Measurements from ENCODE around the gene FRK.

The FRK gene

DNA sequence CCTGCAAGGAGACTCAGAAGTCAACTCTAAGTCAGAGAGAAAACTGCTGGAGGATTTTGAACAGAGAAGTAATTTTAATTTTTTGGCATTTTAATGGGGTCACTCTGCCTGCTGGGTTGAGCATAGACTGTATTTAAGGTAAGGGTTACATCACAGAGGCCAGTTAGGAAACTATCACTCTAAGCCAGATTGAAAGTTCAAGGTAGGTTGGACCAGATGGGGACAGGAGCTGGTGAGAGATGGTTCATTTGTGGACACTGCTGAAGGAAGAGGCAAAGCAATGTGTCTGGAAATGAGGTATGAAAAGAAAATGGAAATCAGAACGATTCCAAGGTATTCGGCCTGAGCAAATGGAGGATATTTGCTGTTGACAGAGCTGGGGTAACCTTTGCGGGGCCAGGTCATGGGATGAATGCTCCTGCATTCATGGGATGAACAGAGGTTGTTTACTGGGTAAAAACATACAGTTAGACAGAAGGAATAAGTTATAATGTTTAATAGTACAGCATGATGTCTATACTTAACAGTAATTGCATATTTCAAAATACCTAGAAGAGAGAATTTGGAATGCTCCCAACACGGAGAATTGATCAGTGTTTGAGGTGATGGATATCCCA is 26.9 kb downstream of the FRK start:
- DNase-seq (ENCODE audit: low spot score): no peak

DNA sequence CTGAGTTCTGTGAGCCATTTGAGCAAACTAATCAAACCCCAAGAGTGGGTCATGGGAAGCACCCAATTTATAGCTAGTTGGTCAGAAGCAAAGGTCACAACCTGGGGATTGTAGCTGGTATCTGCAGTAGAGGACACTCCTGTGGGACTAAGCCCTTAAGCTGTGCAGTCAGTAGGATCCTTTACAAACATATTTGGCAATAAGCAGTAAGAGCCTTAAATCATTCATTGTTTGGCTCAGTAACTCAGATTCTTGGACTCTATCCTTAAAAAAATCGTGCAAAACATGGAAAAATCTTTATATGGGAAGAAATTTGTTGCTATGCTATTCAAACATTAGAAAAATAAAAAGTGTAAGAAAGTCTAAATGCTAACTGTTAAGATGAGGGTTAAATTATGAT is 29.9 kb downstream of the FRK start:
- DNase-seq (ENCODE audit: low spot score): no peak

DNA sequence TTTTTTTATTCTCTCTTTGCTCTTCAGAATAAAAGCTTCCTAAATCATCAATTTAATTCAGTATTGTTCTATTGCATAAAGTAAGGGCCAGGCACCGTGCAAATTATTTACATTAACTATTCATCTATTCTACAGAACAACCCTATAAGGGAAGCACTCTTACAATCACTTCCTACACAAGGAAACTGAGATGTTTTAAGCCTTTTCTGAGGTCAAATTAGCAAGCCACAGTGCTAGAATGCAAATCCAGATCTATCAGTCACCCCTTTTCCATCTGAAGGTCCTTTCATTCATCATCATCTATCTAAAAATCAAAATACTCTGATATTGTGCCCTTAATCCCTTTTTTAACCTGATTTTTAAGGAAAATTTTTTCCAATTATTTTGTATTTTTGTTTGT is 31.2 kb downstream of the FRK start:
- DNase-seq (ENCODE audit: low spot score): no peak

DNA sequence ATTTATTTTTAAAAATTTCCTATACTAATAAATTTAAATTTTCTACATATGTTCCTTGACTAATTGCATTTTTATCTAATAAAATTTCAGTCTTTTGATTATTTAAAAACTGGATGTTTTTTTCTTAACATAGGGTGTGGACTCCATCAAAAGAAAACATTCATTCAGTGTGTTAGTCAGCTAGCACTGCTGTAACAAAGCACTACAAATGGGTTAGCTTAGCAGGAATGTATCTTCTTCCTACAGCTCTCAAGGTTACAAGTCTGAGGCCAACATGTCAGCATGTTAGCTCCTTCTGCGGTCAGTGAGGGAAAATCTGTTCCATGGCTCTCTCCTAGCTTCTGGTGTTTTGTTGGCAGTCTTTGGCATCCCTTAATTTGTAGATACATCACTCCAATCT is 32.5 kb downstream of the FRK start:
- DNase-seq (ENCODE audit: low spot score): no peak

DNA sequence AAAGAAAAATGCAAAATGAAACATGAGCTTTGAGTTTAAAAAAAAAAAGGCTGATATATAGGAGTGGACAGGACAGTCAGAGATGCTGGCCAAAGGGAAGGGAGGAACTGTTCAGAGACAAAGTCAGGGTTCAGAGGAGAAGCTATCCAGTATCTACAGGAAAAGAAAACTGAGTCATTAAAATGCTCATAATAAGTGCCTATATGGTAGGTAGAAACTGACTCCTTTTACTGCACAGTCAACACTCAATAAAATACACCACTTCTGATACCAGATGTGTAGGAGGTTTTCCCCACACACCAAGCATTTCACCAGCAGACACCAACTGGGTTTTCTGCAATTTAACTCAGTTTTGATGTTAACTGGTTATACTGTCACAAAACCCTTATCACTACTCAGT is 32.9 kb downstream of the FRK start:
- no peak for DNase-seq (ENCODE audit: low spot score)

DNA sequence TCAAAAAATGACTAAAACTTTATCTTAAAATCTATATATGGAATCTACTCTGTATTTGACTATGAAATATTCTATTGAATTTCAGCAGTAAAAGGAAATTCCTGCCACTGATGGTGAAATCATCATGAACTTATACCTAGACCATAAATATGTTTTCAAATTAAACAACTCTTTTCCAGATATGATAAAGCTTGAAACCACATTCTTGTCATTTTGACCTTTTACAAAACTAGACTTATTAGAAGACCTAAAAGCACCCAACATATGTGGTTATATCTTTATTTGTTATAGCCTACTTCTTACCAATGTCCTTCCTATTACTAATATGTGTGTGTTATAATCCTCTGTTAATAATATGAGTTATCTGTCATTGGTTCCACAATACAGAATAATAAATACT is 35.3 kb downstream of the FRK start:
- DNase-seq (ENCODE audit: low spot score): no peak

DNA sequence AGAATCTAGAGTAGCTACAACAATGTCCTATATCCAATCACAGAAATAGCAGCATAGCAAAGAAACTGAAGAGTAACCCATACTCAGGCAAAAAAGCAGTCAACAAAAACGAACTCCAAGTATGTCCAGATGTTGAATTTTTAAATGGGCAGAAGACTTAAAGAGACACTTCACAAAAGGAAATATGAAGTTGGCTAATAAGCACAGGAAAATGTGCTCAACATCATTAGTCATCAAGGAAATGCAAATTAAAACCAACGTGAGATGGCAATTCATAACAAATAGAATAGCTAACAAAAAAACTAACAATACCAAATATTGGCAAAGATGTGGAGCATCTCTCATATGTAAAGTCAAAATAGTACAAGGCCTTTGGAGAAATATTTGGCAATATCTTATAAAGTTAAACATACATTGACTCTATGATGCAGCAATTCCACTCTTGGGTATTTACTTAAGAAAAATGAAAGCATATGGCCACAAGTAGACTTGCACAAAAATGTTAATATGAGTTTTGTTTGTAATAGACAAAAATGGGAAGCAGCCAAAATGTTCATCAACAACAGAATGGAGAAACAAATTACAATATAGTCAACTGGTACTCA is 37.7 kb downstream of the FRK start:
- DNase-seq (ENCODE audit: low spot score): no peak

DNA sequence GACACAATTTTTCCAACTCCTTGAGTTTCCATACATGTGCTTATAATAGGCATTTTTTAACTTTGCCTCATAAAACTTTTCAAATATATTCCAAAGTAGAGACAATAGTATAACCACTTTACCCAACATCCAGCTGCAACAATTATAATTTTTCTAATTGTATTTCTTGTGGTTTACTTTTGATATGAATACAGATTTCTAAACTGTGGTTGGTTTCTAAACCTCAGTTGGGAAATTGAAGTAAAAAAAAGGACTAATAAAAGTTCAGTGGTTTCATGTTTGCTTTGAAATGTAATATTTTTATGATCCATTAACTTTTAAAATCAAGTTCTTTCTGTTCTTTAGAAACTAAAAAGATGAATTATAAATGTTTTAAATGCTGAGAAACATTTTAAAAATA is 40.0 kb downstream of the FRK start:
- no peak for DNase-seq (ENCODE audit: low spot score)

DNA sequence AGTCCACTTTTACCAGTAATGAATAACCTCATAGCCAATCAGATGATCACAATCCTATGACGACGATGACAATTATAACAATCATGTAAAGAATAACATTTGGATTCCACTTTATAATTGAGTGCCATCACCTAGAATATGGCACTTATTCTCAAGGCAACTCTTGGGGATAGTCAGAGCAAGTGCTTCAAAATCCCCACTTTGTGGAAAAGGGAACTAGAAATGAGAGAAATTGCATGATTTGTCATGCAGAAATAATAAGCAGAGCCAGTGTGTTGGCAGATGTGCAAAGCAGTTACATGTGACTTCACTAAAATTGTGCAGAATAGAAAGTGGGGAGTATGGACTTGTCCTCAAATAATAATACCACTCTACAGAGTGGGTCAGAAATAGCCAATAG is 41.3 kb downstream of the FRK start:
- peak; percentile 73 for DNase-seq (ENCODE audit: low spot score)

DNA sequence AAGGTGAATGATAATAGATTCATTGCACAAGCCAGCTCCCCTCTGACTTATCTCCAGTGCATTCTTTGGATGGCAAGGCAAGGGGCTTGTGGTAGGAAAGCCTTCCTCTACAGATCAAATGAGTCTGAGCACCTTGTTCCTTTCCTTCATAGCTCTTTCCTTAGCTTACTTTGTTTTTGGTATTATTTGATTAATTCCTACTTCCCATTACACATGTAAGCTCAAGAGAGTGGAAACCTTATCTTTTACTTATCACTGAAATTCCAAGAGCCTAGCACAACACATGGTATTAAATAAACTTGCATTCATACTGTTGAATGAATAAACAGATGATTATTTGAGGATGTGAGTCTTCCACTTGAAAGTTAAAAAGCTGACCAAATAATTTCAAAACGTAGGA is 41.7 kb downstream of the FRK start:
- no peak for DNase-seq (ENCODE audit: low spot score)

DNA sequence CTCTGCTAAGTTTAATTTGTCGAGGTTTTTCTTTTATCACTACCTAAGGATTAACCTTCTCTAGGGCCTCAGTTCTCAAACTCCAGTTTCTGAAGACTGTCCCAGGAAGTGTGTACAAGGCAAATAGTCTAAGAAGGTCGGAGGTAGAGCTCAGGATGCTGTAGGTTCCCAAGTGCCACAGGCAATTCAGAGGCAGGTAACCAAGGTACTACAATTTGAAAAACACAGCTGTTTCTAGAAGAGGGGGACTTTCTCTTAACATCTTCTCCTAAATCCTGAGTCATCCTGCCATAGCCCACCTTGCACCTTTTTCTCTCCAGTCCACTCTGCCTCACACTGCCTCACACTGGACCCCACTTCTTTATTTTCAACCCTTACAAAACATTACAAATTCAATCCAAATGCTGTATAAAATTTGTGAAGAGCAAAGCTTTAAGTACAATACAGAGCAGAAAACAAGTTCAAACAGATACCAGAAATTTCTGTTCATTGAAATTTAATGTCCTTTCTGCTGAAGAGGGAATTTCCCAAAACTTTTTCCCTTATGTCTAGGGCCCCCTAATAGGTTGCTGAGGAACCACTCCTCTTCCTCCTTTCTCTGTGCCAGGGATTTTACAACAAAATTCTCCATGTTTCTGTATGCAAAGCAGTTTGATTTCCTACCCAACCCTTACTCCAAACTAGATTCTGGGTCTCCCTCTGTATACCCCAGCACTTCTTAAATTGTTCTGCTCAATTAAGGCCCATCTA is 43.0 kb downstream of the FRK start:
- DNase-seq (ENCODE audit: low spot score): no peak

DNA sequence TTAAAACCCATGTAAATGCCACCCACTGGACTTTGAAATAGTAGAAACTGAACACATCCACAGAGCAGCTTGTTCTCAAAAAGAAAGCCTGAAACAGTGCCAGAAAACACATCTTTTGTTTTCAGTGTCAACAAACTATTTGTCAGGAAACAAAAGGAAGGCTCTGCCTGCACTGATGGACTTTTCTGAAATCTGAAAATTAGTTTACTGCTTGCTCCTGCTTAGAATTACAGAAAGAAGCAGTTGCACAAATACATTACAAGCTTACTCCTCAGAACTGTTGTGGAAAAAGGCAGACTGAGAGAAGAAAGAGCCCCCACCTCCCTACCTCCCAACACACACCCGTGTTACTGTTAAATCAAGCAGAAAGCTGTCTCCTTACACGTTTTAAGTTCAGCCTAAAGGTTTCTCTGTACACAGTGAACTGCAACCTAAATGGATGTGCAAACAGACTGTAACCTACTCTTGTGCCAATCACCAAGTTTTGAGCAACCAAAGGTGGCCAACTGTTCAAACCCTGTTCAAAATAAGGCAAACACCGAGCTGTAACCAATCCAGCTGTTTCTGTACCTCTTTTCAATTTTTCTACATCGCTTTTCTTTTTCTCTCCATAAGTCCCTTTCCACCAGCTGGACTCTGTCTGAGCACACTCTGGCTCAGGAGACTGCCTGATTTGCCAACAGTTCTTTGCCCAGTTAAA is 43.7 kb downstream of the FRK start:
- DNase-seq (ENCODE audit: low spot score): no peak

DNA sequence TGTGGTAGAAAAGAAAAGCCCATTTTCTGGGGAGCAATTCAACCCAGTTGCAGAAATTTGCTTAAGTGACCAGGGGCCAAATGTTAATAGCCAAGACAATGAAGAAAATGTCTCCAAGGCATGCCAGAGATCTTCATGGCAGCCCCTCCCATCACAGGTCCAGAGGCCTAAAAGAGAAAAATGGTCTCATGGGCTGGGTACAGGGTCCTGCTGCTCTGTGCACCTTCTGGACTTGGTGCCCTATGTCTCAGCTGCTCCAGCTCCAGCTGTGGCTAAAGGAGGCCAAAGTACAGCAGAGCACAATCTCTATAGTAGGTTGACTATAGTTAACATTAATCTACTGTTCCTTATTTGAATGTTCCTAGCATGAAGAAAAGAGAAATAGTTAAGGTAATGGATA is 44.7 kb downstream of the FRK start:
- no peak for DNase-seq (ENCODE audit: low spot score)

DNA sequence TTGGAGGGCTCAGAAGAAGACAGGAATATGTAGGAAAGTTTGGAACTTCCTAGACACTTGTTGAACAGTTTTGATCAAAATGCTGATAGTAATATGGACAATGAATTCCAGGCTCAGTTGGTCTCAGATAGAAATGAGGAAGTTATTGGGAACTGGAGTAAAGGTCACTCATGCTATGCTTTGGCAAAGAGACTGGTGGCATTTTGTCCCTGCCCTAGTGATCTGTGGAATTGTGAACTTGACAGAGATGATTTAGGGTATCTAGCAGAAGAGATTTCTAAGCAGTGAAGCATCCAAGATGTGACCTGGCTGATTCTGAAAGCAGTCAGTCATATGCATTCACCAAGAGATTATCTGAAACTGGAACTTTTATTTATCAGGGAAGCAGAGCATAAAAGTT is 45.1 kb downstream of the FRK start:
- no peak for DNase-seq (ENCODE audit: low spot score)

DNA sequence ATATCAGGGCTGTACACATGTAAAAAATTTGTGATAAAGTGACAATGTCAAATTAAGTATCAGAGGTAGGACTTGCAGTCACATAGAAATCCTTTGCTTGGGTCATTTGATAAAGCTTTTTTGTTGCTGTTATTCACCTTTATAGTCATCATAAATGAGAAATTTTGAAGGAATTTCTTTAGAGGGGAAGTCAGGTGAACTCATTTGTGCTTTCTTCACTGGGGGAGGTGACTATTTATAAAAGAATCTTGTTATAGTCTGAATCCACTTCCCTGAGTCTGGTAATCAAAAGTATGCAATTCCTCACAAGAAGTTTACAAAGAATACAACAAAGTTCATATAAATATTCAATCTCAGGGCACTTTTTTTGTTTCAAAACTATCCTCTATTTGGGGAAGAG is 47.7 kb downstream of the FRK start:
- no peak for DNase-seq (ENCODE audit: low spot score)

DNA sequence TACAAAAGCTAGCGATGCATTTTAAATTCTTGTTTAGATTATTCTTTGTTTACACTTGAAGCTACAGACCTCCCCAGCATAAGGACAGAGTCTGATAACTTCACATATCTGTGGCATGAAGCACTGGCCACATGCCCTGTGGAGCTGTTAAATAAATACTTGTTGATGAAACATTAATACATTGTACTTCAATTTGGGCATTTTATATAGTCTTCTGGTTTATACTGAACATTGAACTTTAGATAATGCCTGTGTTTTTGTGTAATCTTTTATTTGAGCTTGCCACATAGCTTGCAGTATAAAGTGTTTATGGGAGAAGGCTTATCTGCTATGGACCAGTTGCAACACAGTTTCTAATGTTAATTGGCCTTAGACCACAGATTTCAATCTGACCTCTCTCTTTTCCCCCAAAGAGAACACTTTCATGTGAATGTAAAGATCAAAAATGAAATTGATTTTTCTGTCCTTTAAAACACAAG is 48.2 kb downstream of the FRK start:
- no peak for DNase-seq (ENCODE audit: low spot score)

DNA sequence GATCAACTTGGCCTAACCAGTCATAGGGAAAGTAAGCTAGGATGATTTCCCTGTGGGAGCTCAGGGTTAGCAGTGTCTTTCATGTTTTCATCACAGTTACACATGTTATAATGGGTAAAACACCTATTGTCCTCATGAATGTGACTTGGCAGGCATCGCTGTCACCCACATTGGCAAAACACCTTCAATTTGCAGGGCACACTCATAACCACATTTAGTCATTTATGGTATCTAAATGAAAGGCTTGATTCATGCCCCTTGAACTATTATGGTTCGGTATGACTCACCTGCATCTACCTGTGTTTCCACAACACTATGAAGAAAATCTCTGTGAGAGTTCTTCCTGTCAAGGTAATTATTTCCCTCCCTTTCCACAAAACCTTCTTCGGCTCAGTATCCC is 49.2 kb downstream of the FRK start:
- DNase-seq (ENCODE audit: low spot score): no peak

DNA sequence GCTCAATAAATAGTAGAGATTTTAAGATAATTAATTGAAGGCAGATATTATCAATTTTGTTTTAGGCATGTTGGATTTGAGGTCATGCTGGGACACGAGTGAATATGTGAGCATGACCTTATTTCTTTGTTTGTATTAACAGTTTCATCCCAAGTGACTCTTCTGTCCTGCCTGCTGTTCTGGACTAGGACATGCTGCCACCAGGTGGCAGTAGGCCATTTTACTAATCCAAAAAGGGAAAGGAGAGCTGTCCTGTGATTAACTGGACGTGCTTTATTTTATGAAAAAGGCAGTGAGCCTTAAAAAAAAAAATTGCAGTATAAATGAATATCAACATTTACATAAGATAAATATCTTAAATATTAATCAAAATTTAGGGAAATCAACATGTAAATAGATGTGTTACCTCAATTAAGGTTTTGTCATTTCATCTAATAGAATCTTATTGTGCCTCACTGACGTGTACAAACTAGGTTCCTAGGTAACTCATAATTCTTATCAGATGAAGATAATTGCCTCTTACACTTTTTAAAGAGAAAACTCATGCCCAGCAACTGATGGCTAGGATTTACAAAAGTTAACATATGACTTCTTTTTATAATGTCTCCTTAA is 49.8 kb downstream of the FRK start:
- DNase-seq (ENCODE audit: low spot score): peak; percentile 78

DNA sequence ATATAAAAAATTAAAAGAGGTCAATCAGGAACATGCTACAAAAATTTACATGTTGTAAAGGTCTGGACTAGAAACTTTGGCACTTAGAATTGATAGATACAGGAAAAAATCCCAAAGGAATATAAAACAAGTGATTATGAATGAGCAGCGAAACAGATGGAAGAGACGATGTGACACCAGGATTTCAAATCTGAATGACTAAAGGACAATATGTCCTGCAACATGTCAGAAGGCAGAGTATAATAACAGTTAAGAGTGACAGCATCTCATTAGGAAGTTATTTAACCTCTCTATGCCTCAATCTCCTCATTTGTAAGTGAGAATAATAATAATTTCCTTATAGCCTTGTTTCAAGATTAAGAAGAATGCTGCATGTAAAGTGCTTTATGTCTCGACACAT is 50.3 kb downstream of the FRK start:
- DNase-seq (ENCODE audit: low spot score): no peak

DNA sequence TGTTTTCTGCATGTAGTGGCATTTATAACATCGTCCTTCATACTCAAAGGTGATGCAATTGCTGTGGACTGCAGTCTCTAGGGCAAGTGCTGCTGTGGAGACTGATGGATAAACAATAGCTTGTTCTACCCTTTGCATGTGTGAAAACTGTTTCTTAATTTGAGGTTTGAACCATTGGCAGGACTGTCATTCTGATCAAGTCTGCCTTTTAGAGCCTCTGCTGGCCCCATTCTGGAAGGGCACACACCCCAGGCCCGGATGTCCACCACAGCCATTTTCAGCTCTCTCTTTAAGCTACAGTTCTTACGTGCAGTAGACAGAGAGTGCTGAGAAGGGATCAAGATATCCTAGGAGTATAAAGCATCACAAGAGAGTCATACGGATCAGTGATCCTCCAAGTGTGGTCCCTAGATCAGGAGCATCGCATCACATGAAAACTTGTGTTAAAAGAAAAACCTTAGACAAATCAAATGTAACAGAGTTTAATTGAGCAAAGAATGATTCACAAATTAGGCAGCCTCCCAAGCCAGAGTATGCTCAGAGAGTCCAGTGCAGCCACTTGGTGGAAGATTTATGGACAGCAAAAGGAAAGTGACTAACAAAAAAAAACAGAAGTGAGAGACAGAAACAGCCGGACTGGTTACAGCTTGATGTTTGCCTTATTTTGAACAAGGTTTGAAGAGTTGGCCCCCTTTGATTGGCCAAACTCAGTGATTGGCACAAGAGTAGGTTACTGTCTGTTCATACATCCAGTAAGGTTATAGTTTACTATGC is 52.0 kb downstream of the FRK start:
- DNase-seq (ENCODE audit: low spot score): peak; percentile 19
